ENCODE measurements around the gene HBB. TPM values are rescaled to one million over a fixed set of nuclear protein-coding genes. Genes with fewer than 3 reads are reported as not detected.

HBB gene
- not detected in 2 replicates for total RNA-seq

DNA sequence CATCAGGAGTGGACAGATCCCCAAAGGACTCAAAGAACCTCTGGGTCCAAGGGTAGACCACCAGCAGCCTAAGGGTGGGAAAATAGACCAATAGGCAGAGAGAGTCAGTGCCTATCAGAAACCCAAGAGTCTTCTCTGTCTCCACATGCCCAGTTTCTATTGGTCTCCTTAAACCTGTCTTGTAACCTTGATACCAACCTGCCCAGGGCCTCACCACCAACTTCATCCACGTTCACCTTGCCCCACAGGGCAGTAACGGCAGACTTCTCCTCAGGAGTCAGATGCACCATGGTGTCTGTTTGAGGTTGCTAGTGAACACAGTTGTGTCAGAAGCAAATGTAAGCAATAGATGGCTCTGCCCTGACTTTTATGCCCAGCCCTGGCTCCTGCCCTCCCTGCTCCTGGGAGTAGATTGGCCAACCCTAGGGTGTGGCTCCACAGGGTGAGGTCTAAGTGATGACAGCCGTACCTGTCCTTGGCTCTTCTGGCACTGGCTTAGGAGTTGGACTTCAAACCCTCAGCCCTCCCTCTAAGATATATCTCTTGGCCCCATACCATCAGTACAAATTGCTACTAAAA is at the start of gene HBB:
TSS of gene HBB (minus strand) at position 340 of the 579 bp plus-strand sequence. CDS start at position 290, 50 bp downstream.
- H3K36me3 ChIP-seq (ENCODE audit: control insufficient read depth, insufficient read depth, low read length) = no peaks in the 10 kb centered on the region
- no peaks in the 10 kb centered on the region for H3K27me3 ChIP-seq (ENCODE audit: control insufficient read depth, insufficient read depth, low read length)
- DNase-seq (ENCODE audit: low read depth) = no peak
- no peak within 1 kb of the TSS for H3K4me3 ChIP-seq (ENCODE audit: low read depth, low read length)
- TF ChIP-seq CTCF (IDR thresholded peaks at IDR 0.05; ENCODE audit: insufficient read depth, low read length, poor library complexity, severe bottlenecking) = no peak

GRCh38 chr11:5275369-5276110 is 48.7 kb upstream of the HBB start:
- H3K36me3 ChIP-seq (ENCODE audit: control insufficient read depth, insufficient read depth, low read length) = no peaks in the 10 kb centered on the region
- no peak overlapping the region for H3K4me3 ChIP-seq (ENCODE audit: low read depth, low read length)
- no peaks in the 10 kb centered on the region for H3K27me3 ChIP-seq (ENCODE audit: control insufficient read depth, insufficient read depth, low read length)
- DNase-seq (ENCODE audit: low read depth) = no peak
- TF ChIP-seq CTCF (IDR thresholded peaks at IDR 0.05; ENCODE audit: insufficient read depth, low read length, poor library complexity, severe bottlenecking) = no peak

- Histone ChIP-seq H3K4me3 (ENCODE audit: low read depth, low read length) (no peak overlapping the region), H3K36me3 (ENCODE audit: control insufficient read depth, insufficient read depth, low read length) (no peaks in the 10 kb centered on the region), H3K27me3 (ENCODE audit: control insufficient read depth, insufficient read depth, low read length) (no peaks in the 10 kb centered on the region)
- DNase-seq (ENCODE audit: low read depth) = no peak
- no peak for TF ChIP-seq CTCF (IDR thresholded peaks at IDR 0.05; ENCODE audit: insufficient read depth, low read length, poor library complexity, severe bottlenecking)
These were observed 47.5 kb upstream of the HBB start for GRCh38 chr11:5274395-5274794.

GRCh38 chr11:5272395-5273017 is 45.6 kb upstream of the HBB start:
- TF ChIP-seq CTCF (IDR thresholded peaks at IDR 0.05; ENCODE audit: insufficient read depth, low read length, poor library complexity, severe bottlenecking) = no peak

GRCh38 chr11:5269715-5270147 is 42.9 kb upstream of the HBB start, which contains the start of gene HBE1:
TSS of gene HBE1 (minus strand) at chr11:5269945. CDS start at chr11:5269890, 55 bp downstream.
- H3K36me3 ChIP-seq (ENCODE audit: control insufficient read depth, insufficient read depth, low read length) = no peaks in the 10 kb centered on the region
- no peak for DNase-seq (ENCODE audit: low read depth)
- TF ChIP-seq CTCF (IDR thresholded peaks at IDR 0.05; ENCODE audit: insufficient read depth, low read length, poor library complexity, severe bottlenecking) = no peak
- no peaks in the 10 kb centered on the region for H3K27me3 ChIP-seq (ENCODE audit: control insufficient read depth, insufficient read depth, low read length)
- no peak within 1 kb of the TSS for H3K4me3 ChIP-seq (ENCODE audit: low read depth, low read length)

More at GRCh38 chr11:5272395-5273017, 45.6 kb upstream of the HBB start:
- Histone ChIP-seq H3K36me3 (ENCODE audit: control insufficient read depth, insufficient read depth, low read length) (no peaks in the 10 kb centered on the region), H3K27me3 (ENCODE audit: control insufficient read depth, insufficient read depth, low read length) (no peaks in the 10 kb centered on the region), H3K4me3 (ENCODE audit: low read depth, low read length) (no peak overlapping the region)
- DNase-seq (ENCODE audit: low read depth) = no peak
